ENCODE measurements around the gene PNPLA6.

The PNPLA6 gene

DNA sequence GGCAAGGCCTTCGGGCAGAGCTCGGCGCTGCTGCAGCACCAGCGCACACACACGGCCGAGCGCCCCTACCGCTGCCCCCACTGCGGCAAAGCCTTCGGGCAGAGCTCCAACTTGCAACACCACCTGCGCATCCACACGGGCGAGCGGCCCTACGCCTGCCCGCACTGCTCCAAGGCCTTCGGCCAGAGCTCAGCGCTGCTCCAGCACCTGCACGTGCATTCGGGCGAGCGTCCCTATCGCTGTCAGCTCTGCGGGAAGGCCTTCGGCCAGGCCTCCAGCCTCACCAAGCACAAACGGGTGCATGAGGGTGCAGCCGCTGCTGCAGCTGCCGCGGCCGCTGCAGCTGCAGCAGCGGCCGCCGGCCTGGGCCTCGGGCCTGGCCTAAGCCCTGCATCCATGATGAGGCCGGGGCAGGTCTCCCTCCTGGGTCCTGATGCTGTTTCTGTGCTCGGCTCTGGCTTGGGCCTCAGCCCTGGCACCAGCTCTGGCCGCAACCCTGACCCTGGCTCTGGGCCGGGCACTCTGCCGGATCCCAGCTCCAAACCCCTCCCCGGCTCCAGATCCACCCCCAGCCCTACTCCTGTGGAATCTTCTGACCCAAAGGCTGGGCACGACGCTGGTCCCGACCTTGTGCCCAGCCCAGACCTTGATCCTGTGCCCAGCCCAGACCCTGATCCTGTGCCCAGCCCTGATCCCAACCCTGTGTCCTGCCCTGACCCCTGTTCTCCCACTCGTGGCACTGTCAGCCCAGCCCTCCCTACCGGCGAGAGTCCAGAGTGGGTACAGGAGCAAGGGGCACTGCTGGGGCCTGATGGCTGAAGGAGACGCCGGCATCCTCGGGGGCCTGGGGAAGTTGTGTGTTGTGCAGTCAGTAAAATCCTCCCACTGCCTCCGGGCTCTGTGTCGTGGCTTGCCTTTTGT, 15.1 kb upstream of the PNPLA6 start:
- ATAC-seq (replicated peaks; ENCODE audit: extremely low read depth, poor library complexity, severe bottlenecking) (no peak), DNase-seq (ENCODE audit: low spot score in 2 of 2) (no peak)
- Mint-ChIP-seq H3K4me3 (no peak overlapping the region), H3K27me3 (peaks cover 7% of the 10 kb centered on the region), H3K9me3 (no peaks in the 10 kb centered on the region), H3K4me1 (peaks cover 34% of the 10 kb centered on the region), H3K27ac (ENCODE audit: low read depth) (no peak overlapping the region), H3K36me3 (ENCODE audit: insufficient read depth) (peaks cover 16% of the 10 kb centered on the region)

DNA sequence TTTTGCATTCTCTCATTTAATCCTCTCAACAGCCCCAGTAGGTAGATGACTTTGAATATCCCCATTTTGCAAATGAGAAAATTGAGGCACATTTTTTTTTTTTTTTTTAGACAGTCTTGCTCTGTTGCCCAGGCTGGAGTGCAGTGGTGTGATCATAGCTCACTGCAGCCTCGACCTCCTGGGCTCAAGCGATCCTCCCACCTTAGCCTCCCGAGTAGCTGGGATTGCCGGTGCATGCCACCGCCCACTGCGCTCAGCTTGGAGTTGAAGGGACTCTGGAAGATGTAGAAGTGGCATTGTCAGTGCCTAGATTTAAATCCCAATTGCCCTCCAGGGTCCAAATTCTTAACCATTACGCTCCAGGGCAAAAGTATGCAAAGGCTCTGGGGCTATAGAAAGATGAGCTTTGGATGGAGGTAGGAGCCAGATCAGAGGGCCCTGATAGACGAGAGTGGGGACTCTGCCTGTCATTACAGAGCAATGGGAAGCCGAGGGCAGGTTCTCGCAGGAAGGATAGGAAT, 13.9 kb upstream of the PNPLA6 start:
- Mint-ChIP-seq H3K27me3 (no peaks in the 10 kb centered on the region), H3K36me3 (ENCODE audit: insufficient read depth) (peaks cover 15% of the 10 kb centered on the region), H3K9me3 (no peaks in the 10 kb centered on the region), H3K4me3 (peak overlapping the region; percentile 76), H3K27ac (ENCODE audit: low read depth) (peak overlapping the region; percentile 63), H3K4me1 (peaks cover 29% of the 10 kb centered on the region)
- DNase-seq (ENCODE audit: low spot score in 2 of 2) (no peak), ATAC-seq (replicated peaks; ENCODE audit: extremely low read depth, poor library complexity, severe bottlenecking) (no peak)

DNA sequence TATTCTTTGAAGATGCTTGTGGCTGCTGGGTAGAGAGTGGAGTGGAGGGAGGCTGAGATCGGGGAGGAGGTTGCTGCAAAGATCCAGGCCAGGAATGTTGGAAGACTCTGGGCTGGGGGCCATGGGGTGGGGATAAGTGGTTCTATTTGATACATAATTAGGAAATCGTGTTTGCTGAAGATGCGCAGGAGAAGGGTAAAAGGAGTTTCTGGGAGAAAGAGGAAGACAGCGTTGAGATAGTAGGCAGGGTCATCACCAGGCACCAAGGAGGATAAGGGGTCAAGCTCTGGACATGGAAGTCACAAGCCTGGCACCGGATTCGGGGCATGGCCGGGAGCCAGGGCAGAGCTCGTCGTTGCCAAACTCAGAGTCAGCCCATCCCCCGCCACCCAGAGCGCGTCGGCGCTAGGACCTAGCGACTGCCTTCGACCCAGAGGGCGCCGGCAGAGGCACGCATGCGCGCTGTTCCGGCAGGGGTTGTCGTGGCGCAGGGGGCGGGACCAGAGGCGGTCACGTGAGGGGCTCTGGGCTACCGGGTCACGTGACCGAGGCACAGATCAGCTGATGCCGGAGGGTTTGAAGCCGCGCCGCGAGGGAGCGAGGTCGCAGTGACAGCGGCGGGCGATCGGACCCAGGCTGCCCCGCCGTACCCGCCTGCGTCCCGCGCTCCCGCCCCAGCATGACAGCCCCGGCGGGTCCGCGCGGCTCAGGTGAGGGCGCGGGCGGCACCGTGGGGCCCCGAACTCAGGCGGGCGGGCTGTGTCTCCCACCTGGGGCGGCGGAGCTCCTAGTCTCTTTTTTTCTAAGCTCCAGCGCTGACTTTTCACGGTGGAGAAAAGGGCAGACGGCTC, 13.2 kb upstream of the PNPLA6 start, which contains the start of gene MCOLN1:
MCOLN1 (plus strand) TSS at position 553 of the 851 bp plus-strand sequence; CDS start at position 680, 127 bp downstream.
- Mint-ChIP-seq H3K27ac (ENCODE audit: low read depth) (peak within 1 kb of the TSS; percentile 63), H3K9me3 (no peaks in the 10 kb centered on the region), H3K4me1 (peaks cover 24% of the 10 kb centered on the region), H3K4me3 (peak within 1 kb of the TSS; percentile 76), H3K36me3 (ENCODE audit: insufficient read depth) (peaks cover 14% of the 10 kb centered on the region), H3K27me3 (no peaks in the 10 kb centered on the region)
- DNase-seq (ENCODE audit: low spot score in 2 of 2) (peak; percentile 98 to 99), ATAC-seq (replicated peaks; ENCODE audit: extremely low read depth, poor library complexity, severe bottlenecking) (peak; percentile 89)

DNA sequence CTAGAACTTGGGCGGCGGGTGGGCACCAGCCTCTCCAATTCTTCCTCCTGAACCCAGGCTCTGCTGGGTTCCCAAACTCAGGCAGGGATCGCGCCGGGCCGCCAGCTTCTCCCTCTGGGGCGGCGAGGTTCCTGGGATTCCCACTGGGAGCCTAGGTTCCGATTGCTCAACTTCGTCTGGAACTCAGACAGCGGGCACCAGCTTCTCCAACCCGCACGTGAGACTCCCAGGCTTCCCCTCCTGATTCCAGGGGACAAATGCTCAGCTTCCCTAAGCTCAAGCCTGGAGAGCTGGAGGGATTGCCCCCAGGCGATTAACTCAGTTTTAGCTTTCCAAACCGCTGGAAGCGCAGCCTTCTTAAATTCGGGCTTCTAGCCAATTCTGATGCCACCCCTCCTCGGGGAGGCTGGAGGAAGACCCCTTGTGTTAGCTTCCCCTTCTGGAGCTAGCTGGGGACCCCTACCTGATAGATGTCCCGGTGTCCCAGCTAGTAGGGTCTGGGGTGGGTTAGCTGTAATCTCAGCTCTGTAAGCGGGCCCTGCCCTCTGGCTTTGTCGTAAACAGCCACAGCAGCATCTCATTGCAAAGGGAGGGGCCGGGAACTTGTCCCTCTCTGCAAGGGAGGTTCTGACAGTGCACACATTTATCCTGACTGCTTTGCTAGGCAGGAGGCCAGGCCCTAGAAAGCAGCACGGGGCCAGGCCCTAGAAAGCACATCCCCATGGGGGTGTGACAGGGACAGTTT, 12.4 kb upstream of the PNPLA6 start:
- Mint-ChIP-seq H3K4me1 (peaks cover 17% of the 10 kb centered on the region), H3K9me3 (no peaks in the 10 kb centered on the region), H3K36me3 (ENCODE audit: insufficient read depth) (peaks cover 15% of the 10 kb centered on the region), H3K4me3 (peak overlapping the region; percentile 76), H3K27ac (ENCODE audit: low read depth) (peak overlapping the region; percentile 63), H3K27me3 (no peaks in the 10 kb centered on the region)
- no peak for ATAC-seq (replicated peaks; ENCODE audit: extremely low read depth, poor library complexity, severe bottlenecking)
- no peak for DNase-seq (ENCODE audit: low spot score in 2 of 2)

DNA sequence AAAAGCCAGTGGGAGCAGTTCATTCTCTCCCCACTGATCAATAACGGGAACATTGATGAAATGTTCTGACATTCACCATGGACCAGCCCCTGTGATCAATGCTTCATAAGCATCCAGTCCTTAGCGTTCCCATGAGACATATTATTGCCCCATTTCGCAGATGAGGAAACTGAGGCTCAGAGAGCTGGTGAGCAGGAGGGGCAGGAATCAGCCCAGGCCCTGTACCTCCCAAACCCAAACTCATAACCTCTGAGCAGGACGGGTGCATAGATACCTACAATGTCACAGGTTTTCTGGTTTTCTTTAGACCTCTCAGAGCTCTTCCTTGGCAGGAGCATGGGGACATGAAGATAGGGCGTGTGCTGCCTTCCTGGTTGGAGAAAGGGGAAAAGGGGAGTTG, 11.0 kb upstream of the PNPLA6 start:
- H3K4me3 Mint-ChIP-seq, result no peak overlapping the region
- DNase-seq (ENCODE audit: low spot score in 2 of 2) (no peak), ATAC-seq (replicated peaks; ENCODE audit: extremely low read depth, poor library complexity, severe bottlenecking) (no peak)
- no peaks in the 10 kb centered on the region for H3K9me3 Mint-ChIP-seq
- peaks cover 14% of the 10 kb centered on the region for H3K4me1 Mint-ChIP-seq
- H3K27me3 Mint-ChIP-seq, result no peaks in the 10 kb centered on the region
- no peak overlapping the region for H3K27ac Mint-ChIP-seq (ENCODE audit: low read depth)
- H3K36me3 Mint-ChIP-seq (ENCODE audit: insufficient read depth), result peaks cover 13% of the 10 kb centered on the region

DNA sequence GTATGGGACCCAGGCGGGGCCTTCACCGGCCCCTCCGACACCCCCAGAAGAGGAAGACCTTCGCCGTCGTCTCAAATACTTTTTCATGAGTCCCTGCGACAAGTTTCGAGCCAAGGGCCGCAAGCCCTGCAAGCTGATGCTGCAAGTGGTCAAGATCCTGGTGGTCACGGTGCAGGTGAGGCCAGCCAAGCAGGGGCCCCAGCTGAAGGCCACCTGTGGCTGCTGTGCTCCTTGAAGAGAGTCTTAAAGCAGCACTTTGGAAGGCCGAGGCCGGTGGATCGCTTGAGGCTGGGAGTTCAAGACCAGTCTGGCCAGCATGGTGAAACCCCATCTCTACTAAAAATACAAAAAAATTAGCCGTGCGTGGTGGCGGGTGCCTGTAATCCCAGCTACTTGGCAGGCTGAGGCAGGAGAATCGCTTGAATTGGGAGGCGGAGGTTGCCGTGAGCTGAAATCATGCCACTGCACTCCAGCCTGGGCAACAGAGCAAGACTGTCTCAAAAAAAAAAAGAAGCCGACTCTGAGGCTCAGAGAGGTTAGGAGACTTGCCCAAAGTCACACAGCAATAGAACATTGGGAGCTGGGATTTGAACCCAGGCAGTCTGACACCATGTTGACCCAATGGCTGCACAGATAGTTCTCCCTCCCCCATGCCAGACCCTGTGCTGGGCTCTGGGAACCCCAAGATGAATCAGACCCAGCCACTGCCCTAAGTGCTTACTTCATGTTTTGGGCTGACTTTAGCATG, 10.4 kb upstream of the PNPLA6 start:
- H3K36me3 Mint-ChIP-seq (ENCODE audit: insufficient read depth), result peaks cover 13% of the 10 kb centered on the region
- H3K27me3 Mint-ChIP-seq, result no peaks in the 10 kb centered on the region
- no peak overlapping the region for H3K4me3 Mint-ChIP-seq
- no peak for ATAC-seq (replicated peaks; ENCODE audit: extremely low read depth, poor library complexity, severe bottlenecking)
- H3K9me3 Mint-ChIP-seq, result no peaks in the 10 kb centered on the region
- DNase-seq (ENCODE audit: low spot score in 2 of 2), result no peak
- H3K27ac Mint-ChIP-seq (ENCODE audit: low read depth), result no peak overlapping the region
- peaks cover 14% of the 10 kb centered on the region for H3K4me1 Mint-ChIP-seq

DNA sequence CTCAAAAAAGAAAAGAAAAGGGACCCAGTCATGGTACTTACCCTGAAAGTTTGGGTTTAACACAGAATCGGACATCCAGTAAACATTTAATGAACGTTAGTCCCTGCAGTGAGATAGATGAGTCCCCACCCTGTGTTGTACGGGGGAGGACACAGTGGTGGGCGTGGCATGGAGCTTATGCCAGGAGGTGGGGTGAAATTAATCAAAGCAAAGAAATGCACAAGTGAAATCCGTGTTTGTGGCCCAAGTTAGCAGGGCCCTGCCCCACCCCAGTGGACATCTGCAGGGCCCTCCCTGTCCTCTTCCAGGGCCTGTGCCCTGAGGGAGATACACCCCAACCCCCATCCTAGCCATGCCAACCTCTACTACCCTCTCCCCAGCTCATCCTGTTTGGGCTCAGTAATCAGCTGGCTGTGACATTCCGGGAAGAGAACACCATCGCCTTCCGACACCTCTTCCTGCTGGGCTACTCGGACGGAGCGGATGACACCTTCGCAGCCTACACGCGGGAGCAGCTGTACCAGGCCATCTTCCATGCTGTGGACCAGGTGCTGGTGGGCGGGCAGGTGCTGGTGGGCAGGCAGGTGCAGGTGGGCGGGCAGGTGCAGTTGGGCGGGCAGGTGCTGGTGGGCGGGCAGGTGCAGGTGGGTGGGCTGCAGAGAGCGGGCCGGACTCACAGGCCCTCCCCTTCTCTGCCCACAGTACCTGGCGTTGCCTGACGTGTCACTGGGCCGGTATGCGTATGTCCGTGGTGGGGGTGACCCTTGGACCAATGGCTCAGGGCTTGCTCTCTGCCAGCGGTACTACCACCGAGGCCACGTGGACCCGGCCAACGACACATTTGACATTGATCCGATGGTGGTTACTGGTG, 9.2 kb upstream of the PNPLA6 start:
- no peak overlapping the region for H3K27ac Mint-ChIP-seq (ENCODE audit: low read depth)
- no peaks in the 10 kb centered on the region for H3K27me3 Mint-ChIP-seq

DNA sequence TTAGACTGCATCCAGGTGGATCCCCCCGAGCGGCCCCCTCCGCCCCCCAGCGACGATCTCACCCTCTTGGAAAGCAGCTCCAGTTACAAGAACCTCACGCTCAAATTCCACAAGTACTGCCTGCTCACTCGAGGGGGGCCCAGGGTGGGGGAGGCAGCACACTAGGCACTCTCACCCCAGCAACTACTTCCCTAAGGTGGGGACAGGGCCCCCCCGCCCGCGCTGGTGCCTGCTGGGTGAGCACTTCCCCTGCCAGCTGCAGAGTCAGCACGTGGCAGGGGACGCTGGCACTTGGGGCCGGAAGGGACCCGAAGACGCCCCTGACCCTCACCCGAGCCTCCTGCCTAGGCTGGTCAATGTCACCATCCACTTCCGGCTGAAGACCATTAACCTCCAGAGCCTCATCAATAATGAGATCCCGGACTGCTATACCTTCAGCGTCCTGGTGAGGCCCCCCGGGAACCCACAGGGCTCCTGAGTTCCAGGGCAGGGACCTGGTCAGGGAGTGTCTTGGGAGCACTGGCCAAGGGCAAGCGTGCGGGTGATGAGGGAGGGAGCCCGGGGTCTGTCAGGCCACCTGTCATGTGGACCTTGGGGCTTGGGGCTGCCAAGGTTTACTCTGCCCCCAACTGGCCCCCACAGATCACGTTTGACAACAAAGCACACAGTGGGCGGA, 7.9 kb upstream of the PNPLA6 start:
- Mint-ChIP-seq H3K27me3 (no peaks in the 10 kb centered on the region), H3K9me3 (no peaks in the 10 kb centered on the region), H3K4me1 (peaks cover 10% of the 10 kb centered on the region), H3K4me3 (no peak overlapping the region), H3K36me3 (ENCODE audit: insufficient read depth) (peaks cover 8% of the 10 kb centered on the region), H3K27ac (ENCODE audit: low read depth) (no peak overlapping the region)
- DNase-seq (ENCODE audit: low spot score in 2 of 2), result no peak
- no peak for ATAC-seq (replicated peaks; ENCODE audit: extremely low read depth, poor library complexity, severe bottlenecking)

More for the DNA sequence above, 9.2 kb upstream of the PNPLA6 start:
- peaks cover 13% of the 10 kb centered on the region for H3K36me3 Mint-ChIP-seq (ENCODE audit: insufficient read depth)
- no peak overlapping the region for H3K4me3 Mint-ChIP-seq
- no peaks in the 10 kb centered on the region for H3K9me3 Mint-ChIP-seq
- ATAC-seq (replicated peaks; ENCODE audit: extremely low read depth, poor library complexity, severe bottlenecking) (no peak), DNase-seq (ENCODE audit: low spot score in 2 of 2) (no peak)
- peaks cover 14% of the 10 kb centered on the region for H3K4me1 Mint-ChIP-seq

DNA sequence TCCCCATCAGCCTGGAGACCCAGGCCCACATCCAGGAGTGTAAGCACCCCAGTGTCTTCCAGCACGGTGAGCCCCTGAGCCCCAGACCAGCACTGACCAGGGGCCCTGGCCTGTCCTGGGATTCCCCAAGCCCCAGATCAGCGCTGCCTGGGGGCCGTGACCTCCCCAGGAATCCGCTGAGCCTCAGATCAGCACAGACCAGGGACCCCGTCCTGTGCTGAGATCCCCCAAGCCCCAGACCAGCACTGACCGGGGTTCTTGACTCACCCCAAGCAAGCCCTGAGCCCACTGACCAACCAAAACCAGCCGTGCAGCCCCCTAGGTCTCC, 7.4 kb upstream of the PNPLA6 start:
- peaks cover 7% of the 10 kb centered on the region for H3K36me3 Mint-ChIP-seq (ENCODE audit: insufficient read depth)
- H3K27me3 Mint-ChIP-seq, result no peaks in the 10 kb centered on the region
- DNase-seq (ENCODE audit: low spot score in 2 of 2) (no peak), ATAC-seq (replicated peaks; ENCODE audit: extremely low read depth, poor library complexity, severe bottlenecking) (no peak)
- peaks cover 9% of the 10 kb centered on the region for H3K4me1 Mint-ChIP-seq
- H3K9me3 Mint-ChIP-seq, result no peaks in the 10 kb centered on the region
- no peak overlapping the region for H3K4me3 Mint-ChIP-seq
- H3K27ac Mint-ChIP-seq (ENCODE audit: low read depth), result no peak overlapping the region

DNA sequence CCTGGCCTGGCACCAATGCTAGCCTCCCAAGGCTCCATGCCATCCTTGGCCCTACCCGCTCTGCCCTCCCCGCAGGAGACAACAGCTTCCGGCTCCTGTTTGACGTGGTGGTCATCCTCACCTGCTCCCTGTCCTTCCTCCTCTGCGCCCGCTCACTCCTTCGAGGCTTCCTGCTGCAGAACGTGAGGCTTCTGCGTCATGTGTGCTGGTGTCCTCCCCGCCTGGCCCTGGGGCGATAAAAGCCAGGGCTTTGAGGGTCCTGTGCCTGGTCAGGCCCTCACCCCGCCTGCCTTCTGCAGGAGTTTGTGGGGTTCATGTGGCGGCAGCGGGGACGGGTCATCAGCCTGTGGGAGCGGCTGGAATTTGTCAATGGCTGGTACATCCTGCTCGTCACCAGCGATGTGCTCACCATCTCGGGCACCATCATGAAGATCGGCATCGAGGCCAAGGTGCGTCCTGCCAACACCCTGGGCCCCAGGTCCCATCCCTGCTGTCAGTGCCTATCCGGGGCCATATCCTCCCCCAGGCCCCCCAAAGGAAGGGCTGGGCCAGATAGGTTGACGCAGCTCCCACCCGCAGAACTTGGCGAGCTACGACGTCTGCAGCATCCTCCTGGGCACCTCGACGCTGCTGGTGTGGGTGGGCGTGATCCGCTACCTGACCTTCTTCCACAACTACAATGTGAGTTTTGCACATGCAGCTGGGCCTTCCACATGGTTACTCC, 6.8 kb upstream of the PNPLA6 start:
- no peak for ATAC-seq (replicated peaks; ENCODE audit: extremely low read depth, poor library complexity, severe bottlenecking)
- H3K36me3 Mint-ChIP-seq (ENCODE audit: insufficient read depth), result peaks cover 8% of the 10 kb centered on the region
- no peak for DNase-seq (ENCODE audit: low spot score in 2 of 2)
- no peak overlapping the region for H3K27ac Mint-ChIP-seq (ENCODE audit: low read depth)
- H3K9me3 Mint-ChIP-seq, result no peaks in the 10 kb centered on the region
- no peaks in the 10 kb centered on the region for H3K27me3 Mint-ChIP-seq
- peaks cover 5% of the 10 kb centered on the region for H3K4me1 Mint-ChIP-seq
- H3K4me3 Mint-ChIP-seq, result no peak overlapping the region

Measured in central memory CD8-positive, alpha-beta T cell (primary cell).